Right lobe of liver (tissue), 4 donors: ENCODE measurements around the gene RNF40.

Source experiments
- CTCF ChIP-seq, 4 donors: fragments of 200-600 bp in 3 of 4; fragments of 450-650 bp in 1 of 4; IDR thresholded peaks; one replicate each; pipeline versions ENCODE4 v1.5.1 to v1.8.0; 2016 to 2022; ENCODE audit warnings: antibody characterized with exemption in 4 of 4, mild to moderate bottlenecking in 2 of 4
- POLR2A ChIP-seq: fragments of 450-650 bp; IDR thresholded peaks from one replicate; pipeline ENCODE4 v1.6.1; 2017; ENCODE audit warnings: antibody characterized with exemption, mild to moderate bottlenecking
- donor health status: DM: no; HTN: no; CAD: no.
- donor health status: DM: no; HTN: no; CAD: no.
- donor health status: DM: no; HTN: yes; CAD: no.

- TF ChIP-seq CTCF (IDR thresholded peaks at IDR 0.05): no peak
- no peak for TF ChIP-seq POLR2A
These were observed 39.2 kb upstream of the RNF40 start for GRCh38 chr16:30722916-30723315.
